ENCODE measurements around the gene APOBEC3B.

DNA sequence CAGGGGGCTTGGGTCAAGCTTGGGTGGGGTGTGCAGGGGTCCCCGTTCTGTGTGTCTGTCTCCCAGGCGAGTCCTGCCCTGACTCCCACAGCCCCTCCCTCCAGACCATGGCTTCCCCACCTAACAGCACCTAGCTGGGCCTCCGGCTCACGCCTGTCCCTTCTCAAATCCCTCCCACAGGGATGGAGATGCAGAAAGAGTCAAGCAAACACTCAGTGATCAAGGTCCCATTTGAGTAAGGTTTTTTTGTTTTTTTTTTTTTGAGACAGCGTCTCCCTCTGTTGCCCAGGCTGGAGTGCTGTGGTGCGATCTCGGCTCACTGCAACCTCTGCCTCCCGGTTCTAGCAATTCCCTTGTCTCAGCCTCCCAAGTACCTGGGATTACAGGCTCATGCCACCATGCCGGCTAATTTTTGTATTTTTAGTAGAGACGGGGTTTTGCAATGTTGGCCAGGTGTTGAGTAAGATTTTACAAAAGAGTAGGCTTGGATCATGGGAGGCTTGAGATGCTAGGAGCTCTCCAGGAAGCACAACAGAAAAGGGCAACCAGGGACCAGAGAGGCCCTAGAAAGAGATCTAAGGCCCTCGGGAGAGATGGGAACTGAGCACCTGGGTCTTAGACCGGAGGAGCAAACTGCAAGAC lies 44.5 kb downstream of the APOBEC3B start:
- TF ChIP-seq, protein P1, sequence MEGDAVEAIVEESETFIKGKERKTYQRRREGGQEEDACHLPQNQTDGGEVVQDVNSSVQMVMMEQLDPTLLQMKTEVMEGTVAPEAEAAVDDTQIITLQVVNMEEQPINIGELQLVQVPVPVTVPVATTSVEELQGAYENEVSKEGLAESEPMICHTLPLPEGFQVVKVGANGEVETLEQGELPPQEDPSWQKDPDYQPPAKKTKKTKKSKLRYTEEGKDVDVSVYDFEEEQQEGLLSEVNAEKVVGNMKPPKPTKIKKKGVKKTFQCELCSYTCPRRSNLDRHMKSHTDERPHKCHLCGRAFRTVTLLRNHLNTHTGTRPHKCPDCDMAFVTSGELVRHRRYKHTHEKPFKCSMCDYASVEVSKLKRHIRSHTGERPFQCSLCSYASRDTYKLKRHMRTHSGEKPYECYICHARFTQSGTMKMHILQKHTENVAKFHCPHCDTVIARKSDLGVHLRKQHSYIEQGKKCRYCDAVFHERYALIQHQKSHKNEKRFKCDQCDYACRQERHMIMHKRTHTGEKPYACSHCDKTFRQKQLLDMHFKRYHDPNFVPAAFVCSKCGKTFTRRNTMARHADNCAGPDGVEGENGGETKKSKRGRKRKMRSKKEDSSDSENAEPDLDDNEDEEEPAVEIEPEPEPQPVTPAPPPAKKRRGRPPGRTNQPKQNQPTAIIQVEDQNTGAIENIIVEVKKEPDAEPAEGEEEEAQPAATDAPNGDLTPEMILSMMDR (IDR thresholded peaks at IDR 0.05) = no peak
- no peak for TF ChIP-seq POLR2A (IDR thresholded peaks at IDR 0.05)

Data from esophagus squamous epithelium (tissue), 4 donors.